Stimulated activated CD8-positive, alpha-beta memory T cell treated with anti-CD3 and anti-CD28 coated beads, Interleukin-15, amount 100 ng/mL, for 1 hour (primary cell): Measurements from ENCODE around the gene ARL4A.
"Not testable (repeated sequence)": the region's sequence is repeated elsewhere in the genome, so short reads cannot be mapped to it uniquely, and the experiment has no call there.

Experiments
- DNase-seq: peaks from one replicate; pipeline ENCODE4 v3.0.0-alpha.2; 2020; ENCODE audit warnings: low read depth

ARL4A gene

DNA sequence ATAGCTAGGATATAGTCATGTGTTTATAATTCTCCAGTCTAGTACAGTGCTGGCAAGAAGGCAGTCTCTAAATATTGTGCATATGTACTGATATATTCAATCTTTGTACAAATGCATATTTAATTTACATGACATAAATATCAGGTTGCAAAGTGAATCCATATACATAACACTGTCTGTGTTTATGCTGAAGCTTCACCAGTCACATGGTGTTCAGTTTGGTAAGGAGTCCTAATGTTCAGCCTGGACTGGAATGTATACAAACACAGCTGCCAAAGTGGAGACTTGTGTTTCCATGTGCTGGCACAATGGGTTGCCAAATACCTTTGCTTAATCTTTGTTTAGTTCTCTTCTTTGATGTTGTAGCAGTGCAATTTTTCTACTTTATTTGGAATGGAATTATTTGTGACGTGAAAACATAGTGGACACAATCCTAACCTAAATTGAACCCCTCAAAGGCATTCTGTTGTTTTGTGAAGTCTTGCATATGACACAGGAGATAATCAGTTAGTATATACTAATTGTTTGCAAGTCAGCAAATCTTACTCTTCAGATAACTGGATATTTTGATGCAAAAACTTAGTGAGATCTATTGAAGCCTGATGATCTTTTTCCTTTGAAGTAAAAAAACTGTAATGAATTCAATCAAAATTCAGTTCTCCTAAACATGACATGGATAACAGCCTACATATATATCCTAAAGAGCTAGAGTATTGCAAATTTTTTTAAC is 17.3 kb upstream of the ARL4A start:
- no peak for DNase-seq

DNA sequence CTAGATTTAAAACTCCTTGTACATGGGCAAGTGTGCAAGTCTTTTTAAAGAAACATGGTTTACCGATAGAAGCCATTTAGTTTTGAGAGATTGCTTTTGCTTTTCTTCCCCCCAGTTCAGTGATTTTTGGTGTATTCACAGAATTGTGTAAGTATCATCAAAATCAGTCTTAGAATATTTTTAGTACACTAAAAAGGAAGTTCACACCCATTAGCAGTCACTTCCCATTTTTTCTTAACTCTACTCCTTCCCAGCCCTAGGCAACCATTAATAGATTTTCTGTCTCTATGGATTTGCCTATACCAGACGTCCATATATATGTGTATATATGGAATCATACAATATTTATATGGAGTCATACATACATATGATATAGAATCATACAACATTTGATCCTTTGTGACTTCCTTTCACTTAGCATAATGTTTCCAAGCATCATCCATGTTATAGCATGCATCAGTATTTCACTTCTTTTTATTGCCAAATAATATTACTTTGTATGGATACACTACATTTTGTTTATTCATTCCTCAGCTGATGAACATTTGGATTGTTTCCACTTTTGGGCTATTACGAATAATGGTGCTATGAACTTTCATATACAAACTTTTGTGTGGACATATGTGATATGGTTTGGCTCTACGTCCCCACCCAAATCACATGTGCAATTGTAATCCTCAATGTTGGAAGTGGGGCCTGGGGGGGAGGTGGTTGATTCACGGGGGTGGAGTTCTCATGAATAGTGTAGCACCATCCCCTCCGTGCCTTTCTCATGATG is 16.5 kb upstream of the ARL4A start:
- DNase-seq = no peak

DNA sequence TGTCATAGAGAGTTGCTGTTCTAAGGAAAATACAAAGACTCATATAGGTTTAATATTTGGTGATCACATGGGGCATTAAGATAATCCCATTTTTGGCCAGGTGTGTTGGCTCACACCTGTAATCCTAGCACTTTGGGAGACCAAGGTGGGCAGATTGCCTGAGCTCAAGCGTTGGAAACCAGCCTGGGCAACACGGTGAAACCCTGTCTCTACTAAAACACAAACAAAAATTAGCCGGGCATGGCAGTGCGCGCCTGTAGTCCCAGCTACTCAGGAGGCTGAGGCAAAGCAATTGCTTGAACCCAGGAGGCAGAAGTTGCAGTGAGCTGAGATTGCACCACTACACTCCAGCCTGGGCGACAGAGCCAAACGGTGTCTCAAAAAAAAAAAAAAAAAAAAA is 14.0 kb upstream of the ARL4A start:
- DNase-seq = not testable (repeated sequence)

DNA sequence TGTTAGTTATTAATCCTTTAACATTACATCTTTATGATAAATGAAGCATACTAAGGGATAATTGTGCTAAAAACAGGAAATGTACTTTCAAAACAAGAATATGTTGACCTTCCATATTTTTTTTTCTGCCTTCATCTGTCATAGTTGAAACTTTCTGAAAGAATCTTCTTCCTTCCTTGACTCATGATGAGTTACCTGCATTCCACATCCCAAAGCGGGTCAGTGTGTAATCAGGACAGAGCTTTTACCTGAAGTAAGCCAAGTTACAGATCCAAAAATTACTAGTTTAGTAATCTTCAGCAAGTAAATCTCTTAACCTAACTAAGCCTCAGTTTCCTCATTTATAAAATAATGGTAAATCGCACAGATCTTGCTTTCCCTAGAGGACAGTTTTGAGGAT is 13.4 kb upstream of the ARL4A start:
- DNase-seq = no peak

DNA sequence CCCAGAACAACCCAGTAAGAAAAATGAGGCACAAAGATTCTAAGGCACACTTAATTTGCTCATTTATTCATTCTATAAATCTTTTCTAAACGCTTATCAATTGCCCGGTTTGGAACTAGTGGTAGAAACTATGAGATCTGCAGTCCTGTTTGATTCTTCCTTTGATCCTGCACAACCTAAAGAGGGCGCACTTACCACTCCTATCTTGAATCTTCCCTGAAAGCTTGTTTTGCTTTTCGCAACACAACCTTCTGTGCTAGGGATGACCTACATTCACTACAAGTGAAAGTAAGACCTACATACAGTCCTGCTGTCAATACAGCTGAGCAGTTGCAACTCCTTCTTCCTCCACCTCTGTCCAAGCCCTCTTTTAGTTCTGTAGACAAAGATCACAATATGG is 12.6 kb upstream of the ARL4A start:
- DNase-seq = no peak

DNA sequence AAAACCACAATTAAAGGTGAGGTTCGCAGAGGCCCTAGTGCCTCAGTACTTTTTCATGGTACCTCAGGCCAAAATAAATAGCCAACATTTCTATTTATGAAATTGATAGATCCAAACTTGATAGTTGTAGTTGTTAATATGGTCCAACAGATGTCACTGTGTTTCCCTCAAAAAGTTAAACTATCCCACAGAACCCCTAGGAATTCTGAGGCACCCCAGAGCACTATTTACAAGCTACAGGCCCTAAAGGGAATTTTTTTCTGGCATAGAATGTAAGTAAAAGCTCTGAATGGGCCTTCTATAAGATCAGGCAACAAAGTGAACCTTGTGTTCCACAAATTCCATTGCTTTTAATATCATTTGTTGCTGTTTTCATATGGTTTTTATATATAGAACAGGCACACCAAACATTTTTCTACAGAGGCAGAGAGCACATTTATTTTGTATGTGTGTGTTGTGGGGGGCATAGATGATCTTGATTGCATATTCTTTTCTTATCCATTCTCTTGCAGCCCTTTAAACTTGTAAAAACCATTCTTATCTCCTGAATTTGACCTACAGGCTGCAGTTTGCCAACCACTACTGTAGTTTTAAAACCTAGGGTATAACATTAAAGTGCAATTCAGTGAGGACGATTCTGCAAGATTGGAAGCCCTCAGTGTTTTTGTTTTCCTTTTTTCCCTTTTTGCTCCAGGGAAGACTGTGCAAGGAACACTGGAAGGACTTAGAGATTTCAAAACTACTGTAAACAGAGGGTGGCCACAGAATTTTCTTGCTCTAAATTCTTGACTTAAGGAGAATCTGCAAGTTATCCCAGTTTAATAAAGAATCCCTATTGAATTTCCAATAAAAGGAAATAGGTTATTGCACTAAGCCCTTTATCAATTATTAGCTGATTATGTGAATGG is 3.5 kb upstream of the ARL4A start:
- no peak for DNase-seq

DNA sequence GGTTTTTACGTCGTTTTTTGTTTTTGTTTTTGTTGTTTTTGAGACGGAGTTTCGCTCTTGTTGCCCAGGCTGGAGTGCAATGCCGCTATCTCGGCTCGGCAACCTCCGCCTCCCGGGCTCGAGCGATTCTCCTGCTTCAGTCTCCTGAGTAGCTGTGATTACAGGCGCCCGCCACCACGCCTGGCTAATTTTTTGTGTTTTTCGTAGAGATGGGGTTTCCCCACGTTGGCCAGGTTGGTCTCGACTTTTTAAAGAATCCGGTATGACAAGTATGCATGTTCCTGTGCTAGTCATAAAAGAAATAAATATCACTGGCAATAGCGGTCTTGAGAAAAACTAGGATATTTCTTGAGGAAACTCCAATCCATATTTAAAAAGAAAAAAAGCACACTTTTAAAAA is 2.7 kb upstream of the ARL4A start:
- no peak for DNase-seq

DNA sequence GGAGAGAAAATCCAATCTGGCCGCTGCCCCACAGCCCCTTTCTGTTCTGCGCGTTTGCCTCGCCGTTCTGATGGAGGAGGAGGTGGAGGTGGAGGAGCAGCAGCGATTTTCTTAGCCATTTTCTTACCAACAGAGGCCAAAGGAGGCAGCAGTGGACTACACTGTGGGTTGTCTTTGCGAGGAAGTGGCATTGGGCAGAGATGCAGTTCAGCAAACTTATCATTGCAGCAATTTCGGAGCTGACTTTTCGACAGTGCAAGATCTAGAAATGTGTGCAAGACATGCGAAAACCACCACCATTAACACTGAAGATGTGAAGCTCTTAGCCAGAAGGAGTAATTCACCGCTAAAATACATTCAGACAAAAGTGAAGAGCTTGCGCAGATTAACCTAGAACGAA is 1.9 kb upstream of the ARL4A start:
- no peak for DNase-seq

DNA sequence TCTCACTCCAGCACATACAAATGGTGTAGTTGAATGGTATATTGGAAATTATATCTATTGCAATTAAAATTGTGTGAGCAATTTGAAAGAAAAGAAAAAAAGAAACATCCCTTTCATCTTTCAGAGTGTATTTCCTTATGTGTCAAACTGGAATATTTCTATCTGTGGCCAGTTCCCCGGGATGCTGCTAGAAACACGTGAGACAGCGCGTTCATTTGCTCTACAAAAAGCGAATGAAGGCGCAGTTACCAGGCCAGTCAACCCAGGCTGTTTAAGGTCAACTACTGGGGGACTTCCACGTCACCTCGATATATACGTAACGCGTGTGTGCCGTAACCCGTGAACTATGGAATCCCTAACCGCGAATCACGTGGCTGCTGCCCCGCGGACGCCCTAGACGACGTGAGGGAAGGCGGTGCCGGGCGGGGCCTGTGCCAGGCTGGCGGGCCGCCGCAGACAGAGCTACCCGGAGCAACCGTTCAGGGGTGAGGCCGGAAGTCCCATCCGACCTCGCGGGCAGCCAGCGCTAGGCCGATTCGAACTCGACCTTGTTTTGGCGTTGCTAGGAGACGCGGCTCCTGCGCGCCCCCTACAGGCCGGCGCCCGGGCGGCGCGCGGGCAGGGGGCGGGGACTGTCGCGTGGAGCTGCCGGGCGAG is 1.1 kb upstream of the ARL4A start:
- DNase-seq = peak; percentile 81

DNA sequence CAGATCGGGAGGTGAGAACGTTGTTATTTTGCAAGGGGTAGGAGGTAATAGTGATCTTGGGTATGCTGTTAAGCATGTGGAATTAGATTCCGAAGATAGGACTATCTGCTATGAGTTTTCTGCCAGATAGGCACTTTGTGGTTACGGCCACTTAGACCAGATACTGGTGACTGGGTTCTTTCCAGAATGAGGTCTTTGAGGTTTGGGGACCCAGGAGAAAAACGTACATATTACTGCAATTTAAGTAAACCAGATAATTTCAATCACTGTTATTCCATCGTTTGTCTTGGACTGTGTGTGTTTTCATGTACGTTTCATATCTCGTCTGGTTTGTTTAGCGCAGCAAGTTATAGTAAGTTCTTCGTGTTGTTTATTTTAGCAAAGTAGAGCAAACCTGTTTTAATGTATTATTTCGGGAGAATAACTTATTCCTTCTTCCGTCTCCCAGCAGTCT is 312 bp downstream of the ARL4A start:
- DNase-seq = no peak

DNA sequence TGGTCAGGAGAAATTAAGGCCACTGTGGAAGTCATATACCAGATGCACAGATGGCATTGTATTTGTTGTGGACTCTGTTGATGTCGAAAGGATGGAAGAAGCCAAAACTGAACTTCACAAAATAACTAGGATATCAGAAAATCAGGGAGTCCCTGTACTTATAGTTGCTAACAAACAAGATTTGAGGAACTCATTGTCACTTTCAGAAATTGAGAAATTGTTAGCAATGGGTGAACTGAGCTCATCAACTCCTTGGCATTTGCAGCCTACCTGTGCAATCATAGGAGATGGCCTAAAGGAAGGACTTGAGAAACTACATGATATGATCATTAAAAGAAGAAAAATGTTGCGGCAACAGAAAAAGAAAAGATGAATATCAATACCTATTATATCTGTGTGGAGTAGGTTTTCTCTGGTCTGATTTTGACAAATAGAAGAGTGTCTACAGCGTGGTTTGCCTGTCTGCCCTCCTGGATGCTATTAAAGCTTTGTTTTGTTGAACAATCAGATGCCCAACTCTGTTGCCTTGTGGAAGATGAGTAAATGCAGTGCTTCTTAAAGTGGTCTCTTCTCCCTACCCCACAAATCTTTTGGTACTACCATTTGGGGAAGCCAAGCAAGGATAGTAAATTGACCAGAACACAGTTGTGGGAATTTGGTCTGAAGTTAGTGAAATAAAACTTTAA is 1.2 kb downstream of the ARL4A start:
- DNase-seq = not testable (repeated sequence)

DNA sequence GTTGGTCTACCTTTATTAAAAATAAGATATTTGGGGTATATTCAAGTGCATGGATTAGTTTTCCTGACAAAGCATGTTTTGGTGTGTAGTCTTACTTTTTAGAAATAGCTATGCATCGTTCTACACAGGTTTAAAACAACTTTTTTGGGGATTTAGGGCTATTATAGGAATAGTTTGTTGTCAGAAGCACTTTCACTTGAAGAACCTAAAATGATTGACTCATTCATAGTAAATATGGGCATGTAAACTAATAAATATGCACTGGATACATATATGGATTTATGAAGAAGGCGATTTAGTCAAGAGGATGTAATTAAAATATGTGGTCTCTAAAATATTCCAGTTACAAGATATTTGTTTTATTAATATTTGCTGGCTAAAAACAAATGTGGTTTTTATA is 2.0 kb downstream of the ARL4A start:
- DNase-seq = no peak

DNA sequence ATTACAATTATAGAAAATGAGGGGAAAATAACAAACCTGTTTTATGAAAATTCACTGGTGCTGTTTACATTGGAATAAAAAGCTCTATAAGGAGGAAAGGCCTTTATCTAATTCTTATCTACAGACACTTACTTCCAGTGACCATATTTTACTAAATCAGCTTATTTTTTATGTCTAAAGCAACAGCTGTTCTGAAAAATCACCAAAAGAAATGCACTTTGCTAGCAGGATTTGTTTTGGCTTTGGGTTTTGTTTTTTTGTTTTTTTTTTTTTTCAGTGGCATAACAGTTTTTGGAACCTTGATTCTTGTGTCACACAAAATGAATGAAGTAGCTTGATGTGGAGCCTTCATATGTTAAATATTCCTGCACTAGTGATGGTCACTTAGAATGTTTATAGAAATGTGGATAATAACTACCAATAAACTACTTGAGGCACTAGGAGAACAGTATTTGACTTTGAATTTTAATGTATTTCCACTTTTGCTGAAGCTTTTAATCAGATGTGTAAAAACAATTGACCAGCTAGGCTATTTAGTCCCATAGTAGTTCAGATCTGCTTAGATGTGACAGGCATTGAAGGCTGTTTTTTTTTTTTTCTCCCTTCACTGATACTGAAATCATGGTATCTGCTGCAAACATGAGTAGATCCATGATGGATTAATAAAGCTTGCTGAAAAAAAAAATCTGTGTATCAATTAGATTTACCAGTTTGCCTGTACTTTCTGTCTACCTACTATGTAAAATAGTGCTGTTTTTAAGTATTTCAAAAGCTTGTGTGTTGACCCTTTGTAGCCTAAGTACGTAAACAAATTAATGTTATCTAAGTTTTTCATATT is 2.8 kb downstream of the ARL4A start:
- DNase-seq = no peak

DNA sequence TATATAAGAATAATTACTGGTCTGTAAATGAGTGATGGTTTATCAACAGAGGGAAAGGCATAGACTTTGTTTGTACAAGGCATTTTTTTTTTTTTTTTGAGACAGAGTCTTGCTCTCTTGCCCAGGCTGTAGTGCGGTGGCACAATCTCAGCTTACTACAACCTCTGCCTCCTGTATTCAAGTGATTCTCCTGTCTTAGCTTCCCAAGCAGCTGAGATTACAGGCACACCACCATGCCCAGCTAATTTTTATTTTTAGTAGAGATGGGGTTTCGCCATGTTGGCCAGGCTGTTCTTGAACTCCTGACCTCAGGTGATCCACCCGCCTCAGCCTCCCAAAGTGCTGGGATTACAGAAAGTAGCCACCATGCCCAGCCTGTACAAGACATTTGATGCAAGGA is 4.0 kb downstream of the ARL4A start:
- DNase-seq = not testable (repeated sequence)

DNA sequence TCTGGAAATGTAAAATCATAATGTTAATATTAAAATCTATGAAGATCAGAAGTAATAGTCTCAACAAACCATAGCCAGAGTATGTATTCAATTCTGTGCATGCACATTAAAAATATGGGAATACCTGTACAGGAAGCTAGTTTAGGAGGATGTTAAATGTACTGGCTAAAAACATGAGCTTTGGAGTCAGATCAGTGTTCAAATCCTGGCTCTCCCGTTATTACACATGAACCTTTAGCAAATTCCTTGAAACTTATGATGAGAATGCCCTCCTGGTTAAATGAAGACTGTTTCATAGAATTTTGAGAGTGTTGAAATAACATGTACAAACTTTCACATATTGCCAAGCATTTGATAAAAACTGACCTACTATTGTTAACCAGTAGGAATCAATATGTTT is 4.6 kb downstream of the ARL4A start:
- no peak for DNase-seq

DNA sequence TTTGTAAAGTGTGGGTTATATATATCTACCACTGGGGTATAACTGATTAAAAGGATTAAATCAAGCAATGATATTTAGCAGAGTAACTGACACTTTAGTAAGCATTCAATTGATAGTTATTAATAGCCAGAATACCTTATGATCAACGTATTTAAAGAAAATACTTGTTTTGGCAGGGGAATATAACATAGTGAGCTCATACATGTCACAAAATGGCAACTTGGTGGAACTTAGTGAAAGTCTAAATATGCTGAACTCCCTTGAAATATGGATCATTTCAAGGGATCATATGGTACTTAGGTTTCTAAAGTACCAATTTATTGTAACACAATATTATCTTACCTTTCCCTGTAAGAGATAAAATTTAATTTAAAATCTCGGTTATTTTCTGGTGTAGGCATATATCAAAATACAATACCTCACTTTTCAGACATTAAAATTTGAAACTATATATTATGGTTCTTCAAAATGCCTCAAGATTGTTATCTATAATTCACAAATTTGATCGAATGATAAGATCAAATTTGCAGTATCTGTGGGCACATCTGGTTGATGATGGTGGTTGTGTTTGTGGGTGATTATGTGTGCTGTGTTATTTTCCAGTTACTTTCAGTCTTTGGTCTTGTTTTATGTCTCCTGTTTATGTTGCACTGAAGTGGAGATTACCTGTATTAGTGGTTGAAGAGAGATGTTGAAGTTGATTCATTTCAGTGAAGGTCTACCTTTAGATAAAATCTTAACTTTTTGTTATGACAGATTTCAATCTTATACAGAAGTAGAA is 5.2 kb downstream of the ARL4A start:
- DNase-seq = no peak

DNA sequence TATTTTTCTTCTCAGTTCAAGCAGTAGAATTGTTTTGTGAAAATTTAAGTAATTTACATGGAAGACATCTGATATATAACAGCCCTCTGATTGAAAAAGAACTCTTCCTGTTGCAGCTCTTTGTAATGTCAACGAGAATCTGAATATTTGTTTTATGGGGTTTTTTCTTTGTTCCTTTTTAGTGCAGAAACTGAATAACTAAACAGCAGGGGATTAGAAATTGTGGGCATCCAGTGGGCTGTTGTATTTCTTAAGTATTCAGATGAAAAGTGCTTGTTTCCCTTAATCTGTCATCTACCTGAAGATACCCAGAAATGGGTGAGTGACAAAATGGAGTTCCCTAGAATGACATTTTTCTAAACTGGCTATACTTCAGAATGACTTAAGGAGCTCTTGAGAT is 7.4 kb downstream of the ARL4A start:
- no peak for DNase-seq

DNA sequence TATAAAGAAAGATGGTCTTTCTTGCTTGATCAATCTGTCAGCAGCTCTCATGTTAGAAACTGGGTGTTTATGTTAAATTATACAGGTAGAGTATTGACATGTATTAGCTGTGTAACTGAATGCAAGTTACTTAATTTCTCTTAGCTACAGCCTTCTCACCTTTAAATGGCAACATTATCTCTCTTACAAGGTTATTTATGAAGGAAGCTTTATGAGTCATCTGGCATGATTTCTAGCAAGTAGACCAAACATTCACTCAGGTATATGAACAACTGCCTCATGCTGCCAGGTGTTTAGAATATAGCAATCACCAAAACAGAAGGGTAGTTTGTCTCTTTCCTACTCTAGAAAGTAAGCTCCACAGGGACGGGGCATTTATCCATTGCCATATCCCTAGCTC is 8.5 kb downstream of the ARL4A start:
- no peak for DNase-seq

DNA sequence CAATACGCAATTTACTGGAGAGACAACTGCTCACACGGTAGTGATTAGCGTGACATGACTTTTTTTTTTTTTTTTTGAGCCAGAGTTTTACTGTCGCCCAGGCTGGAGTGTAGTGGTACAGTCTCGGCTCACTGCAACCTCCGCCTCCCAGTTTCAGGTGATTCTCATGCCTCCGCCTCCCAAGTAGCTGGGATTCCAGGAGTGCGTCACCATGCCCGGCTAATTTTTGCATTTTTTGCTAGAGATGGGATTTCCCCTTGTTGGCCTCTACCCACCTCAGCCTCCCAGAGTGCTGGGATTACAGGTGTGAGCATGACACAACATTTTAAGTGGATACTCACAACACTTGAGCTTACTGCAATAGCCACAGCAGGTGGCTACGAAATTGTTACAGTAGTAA is 11.9 kb downstream of the ARL4A start:
- DNase-seq = no peak

DNA sequence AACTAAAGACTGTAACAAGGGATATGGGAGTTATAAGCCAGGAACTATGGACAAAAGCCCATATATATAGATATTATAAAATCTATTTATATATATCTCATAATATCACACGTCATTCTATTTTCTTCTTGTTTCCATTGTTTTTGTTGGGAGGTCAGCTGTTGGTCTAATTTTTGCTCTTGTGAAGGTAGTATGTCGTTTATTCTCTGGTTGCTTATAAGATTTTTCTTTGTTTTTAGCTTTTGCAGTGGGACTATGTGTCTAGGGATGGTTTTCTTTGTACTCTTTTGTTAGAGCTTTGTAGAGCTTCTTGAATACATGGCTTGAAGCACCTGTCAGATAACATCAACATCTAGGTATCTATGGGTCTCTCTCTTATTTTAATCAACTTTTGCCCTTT is 14.0 kb downstream of the ARL4A start:
- DNase-seq = no peak
